Small intestine (tissue), 7 donors: ENCODE results near the gene FBH1. TPM values are rescaled to one million over a fixed set of nuclear protein-coding genes. Genes with fewer than 3 reads are reported as not detected.
A peak's percentile ranks its signal among the peaks of the same experiment; 100 is the strongest.
"Not testable (repeated sequence)": the region's sequence is repeated elsewhere in the genome, so short reads cannot be mapped to it uniquely, and the experiment has no call there.

Experiments used
- DNase-seq, 2 donors: peaks; one replicate each; pipeline versions ENCODE4 v3.0.0 to v3.0.0-alpha.2; 2013
- FAIRE-seq: peaks from 2 replicates; lab custom pipeline; 2012; peaks lifted over from hg19 to GRCh38; lab: Jason Lieb, UNC
- H3K27ac ChIP-seq, 3 donors: one replicate each; pipeline ENCODE4 v1.5.1; 2013; ENCODE audit warnings: low read length in 2 of 3, mild to moderate bottlenecking in 2 of 3, control low read depth in 1 of 3, inconsistent platforms in 1 of 3, low read depth in 1 of 3, moderate library complexity in 1 of 3
- H3K27me3 ChIP-seq, 3 donors: one replicate each; pipeline ENCODE4 v1.6.1; 2013; ENCODE audit warnings: low read length in 3 of 3, inconsistent platforms in 1 of 3; ENCODE audit not compliant: control insufficient read depth in 3 of 3, insufficient read depth in 3 of 3
- H3K36me3 ChIP-seq, 3 donors: one replicate each; pipeline ENCODE4 v1.6.1; 2013; ENCODE audit warnings: low read length in 3 of 3, inconsistent platforms in 1 of 3, low read depth in 1 of 3, mild to moderate bottlenecking in 1 of 3, moderate library complexity in 1 of 3; ENCODE audit not compliant: control insufficient read depth in 3 of 3, insufficient read depth in 2 of 3
- H3K4me1 ChIP-seq, 3 donors: one replicate each; pipeline ENCODE4 v1.6.1; 2013; ENCODE audit warnings: low read length in 2 of 3, inconsistent platforms in 1 of 3, low read depth in 1 of 3, mild to moderate bottlenecking in 1 of 3, moderate library complexity in 1 of 3; ENCODE audit not compliant: control insufficient read depth in 3 of 3, insufficient read depth in 2 of 3
- H3K4me3 ChIP-seq, 3 donors: one replicate each; pipeline ENCODE4 v1.5.1; 2013; ENCODE audit warnings: low read length in 3 of 3, control low read depth in 1 of 3, inconsistent platforms in 1 of 3, low read depth in 1 of 3, mild to moderate bottlenecking in 1 of 3, moderate library complexity in 1 of 3
- H3K9me3 ChIP-seq, 2 donors: one replicate each; pipeline ENCODE4 v1.6.1; 2013; ENCODE audit warnings: low read depth in 1 of 2, low read length in 1 of 2; ENCODE audit not compliant: control insufficient read depth in 2 of 2, insufficient read depth in 1 of 2
- WGBS, 3 donors: extraction: QIAGEN DNeasy Blood & Tissue Kit; methylation state at CpG; one replicate each; pipeline ENCODE4 v1.1.7; 2013; 5-methylcytosine and 5-hydroxymethylcytosine counted together
- polyA plus RNA-seq, 4 donors: library from polyadenylated mRNA; stranded (reverse) in 3 of 4; unstranded in 1 of 4; fragments of 200-250 nt in 3 of 4; fragments of 120-200 nt in 1 of 4; gene quantifications; one replicate each; pipeline versions ENCODE4 v1.2.1 to v1.2.3, GENCODE V29; 2013
- donor health status: healthy with polysubstance abuse.
- donor health status: control.
- donor health status: control.
- donor health status: Bipolar disorder and iron deficiency.
- donor health status: healthy.

Gene FBH1
- polyA plus RNA-seq, 4 donors: 38.8 to 89.9 (median 67.5) TPM

- no peak for FAIRE-seq
- WGBS, 3 donors: 96 to 97% (median 96%) methylated on average over 13 of the region's 13 CpGs
Measured at GRCh38 chr10:5900247-5900646, 10.2 kb downstream of the FBH1 start.

GRCh38 chr10:5902511-5903274, 12.7 kb downstream of the FBH1 start:
- Histone ChIP-seq H3K4me3 (no peak overlapping the region), H3K9me3 (peaks cover 0 to 9% of the 10 kb centered on the region in 2 donors), H3K36me3 (peaks cover 0 to 35% (median 3%) of the 10 kb centered on the region in 3 donors), H3K27me3 (no peaks in the 10 kb centered on the region), H3K4me1 (no peaks in the 10 kb centered on the region), H3K27ac (no peak overlapping the region)
- WGBS, 3 donors: 93 to 96% (median 95%) methylated on average over 18 of the region's 18 CpGs
- FAIRE-seq (no peak), DNase-seq (no peak)

More at GRCh38 chr10:5900247-5900646, 10.2 kb downstream of the FBH1 start:
- Histone ChIP-seq H3K27me3 (no peaks in the 10 kb centered on the region), H3K4me1 (no peaks in the 10 kb centered on the region), H3K36me3 (peaks cover 0 to 33% (median 12%) of the 10 kb centered on the region in 3 donors), H3K27ac (no peak overlapping the region), H3K4me3 (no peak overlapping the region), H3K9me3 (peaks cover 0 to 9% of the 10 kb centered on the region in 2 donors)
- no peak for DNase-seq

- 96 to 99% (median 98%) methylated on average over 6 of the region's 6 CpGs for WGBS, 3 donors
- no peaks in the 10 kb centered on the region for H3K4me1 ChIP-seq
- FAIRE-seq (no peak), DNase-seq (no peak)
- H3K4me3 ChIP-seq: no peak overlapping the region
- no peaks in the 10 kb centered on the region for H3K27me3 ChIP-seq
- H3K9me3 ChIP-seq: peaks cover 0 to 2% of the 10 kb centered on the region in 2 donors
- peaks cover 0 to 29% (median 3%) of the 10 kb centered on the region in 3 donors for H3K36me3 ChIP-seq
- H3K27ac ChIP-seq: no peak overlapping the region
Measured at GRCh38 chr10:5903563-5903962, 13.5 kb downstream of the FBH1 start.

- H3K9me3 ChIP-seq: no peaks in the 10 kb centered on the region
- WGBS, 3 donors: 65 to 72% (median 69%) methylated on average over 4 of the region's 4 CpGs
- no peak for DNase-seq
Measured at GRCh38 chr10:5904227-5904626, 14.2 kb downstream of the FBH1 start.

GRCh38 chr10:5905854-5906507, 15.9 kb downstream of the FBH1 start:
- no peaks in the 10 kb centered on the region for H3K4me1 ChIP-seq
- no peaks in the 10 kb centered on the region for H3K9me3 ChIP-seq
- no peak overlapping the region for H3K4me3 ChIP-seq
- 67 to 86% (median 86%) methylated on average over 13 of the region's 13 CpGs for WGBS, 3 donors
- peak overlapping the region in 1 of 3 donors; percentile 29 for H3K27ac ChIP-seq
- H3K27me3 ChIP-seq: no peaks in the 10 kb centered on the region
- DNase-seq: peak in 1 of 2 donors; percentile 13
- no peak for FAIRE-seq
- peaks cover 5 to 47% (median 13%) of the 10 kb centered on the region in 3 donors for H3K36me3 ChIP-seq

More at GRCh38 chr10:5904227-5904626, 14.2 kb downstream of the FBH1 start:
- Histone ChIP-seq H3K4me3 (no peak overlapping the region), H3K27me3 (no peaks in the 10 kb centered on the region), H3K27ac (peak overlapping the region in 1 of 3 donors; percentile 26), H3K36me3 (peaks cover 0 to 35% (median 7%) of the 10 kb centered on the region in 3 donors), H3K4me1 (no peaks in the 10 kb centered on the region)
- no peak for FAIRE-seq

- DNase-seq (no peak), FAIRE-seq (no peak)
- WGBS, 3 donors: 85 to 94% (median 91%) methylated on average over 5 of the region's 5 CpGs
- peaks cover 11 to 53% (median 17%) of the 10 kb centered on the region in 3 donors for H3K36me3 ChIP-seq
- no peaks in the 10 kb centered on the region for H3K27me3 ChIP-seq
- H3K4me3 ChIP-seq: no peak overlapping the region
- no peaks in the 10 kb centered on the region for H3K9me3 ChIP-seq
- H3K27ac ChIP-seq: peak overlapping the region in 1 of 3 donors; percentile 29
- H3K4me1 ChIP-seq: no peaks in the 10 kb centered on the region
Measured at GRCh38 chr10:5906651-5907050, 16.6 kb downstream of the FBH1 start.

GRCh38 chr10:5908676-5909075, 18.6 kb downstream of the FBH1 start:
- not testable (repeated sequence) for H3K9me3 ChIP-seq, DNase-seq, H3K27ac ChIP-seq, H3K4me1 ChIP-seq, FAIRE-seq, H3K27me3 ChIP-seq, H3K4me3 ChIP-seq
- 88 to 94% (median 91%) methylated on average over 7 of the region's 7 CpGs for WGBS, 3 donors
- H3K36me3 ChIP-seq: peaks cover 11 to 64% (median 25%) of the 10 kb centered on the region in 3 donors

- Histone ChIP-seq H3K9me3 (no peaks in the 10 kb centered on the region), H3K4me3 (no peak overlapping the region), H3K36me3 (peaks cover 11 to 72% (median 32%) of the 10 kb centered on the region in 3 donors), H3K4me1 (no peaks in the 10 kb centered on the region), H3K27ac (peak overlapping the region in 1 of 3 donors; percentile 63), H3K27me3 (no peaks in the 10 kb centered on the region)
- FAIRE-seq (no peak), DNase-seq (no peak)
- 71 to 88% (median 87%) methylated on average over 17 to 18 of the region's 18 CpGs for WGBS, 3 donors
Measured at GRCh38 chr10:5910323-5911100, 20.5 kb downstream of the FBH1 start.
